H1 (cell line): ENCODE measurements around the gene LTBP3. TPM values are rescaled to one million over a fixed set of nuclear protein-coding genes. Genes with fewer than 3 reads are reported as not detected.

ENCODE experiments used
- CTCF ChIA-PET: fragments of 300-600 bp; sonication (Branson Sonifier 250); formaldehyde crosslinking; loops from one replicate; lab custom pipeline; 2021; ENCODE audit not compliant: partially characterized antibody; lab: Charles Lee
- POLR2A ChIA-PET: fragments of 300-600 bp; sonication (Branson Sonifier 250); formaldehyde crosslinking; loops from one replicate; lab custom pipeline; 2021; ENCODE audit warnings: inconsistent platforms; ENCODE audit not compliant: partially characterized antibody; lab: Charles Lee
- DNase-seq, 2 experiments: peaks; one replicate each; pipeline versions ENCODE4 v3.0.0 to v3.0.0-alpha.2; 2010 to 2022; ENCODE audit warnings: low spot score in 2 of 2, low read depth in 1 of 2, mixed read lengths in 1 of 2
- FAIRE-seq: peaks from 2 replicates; lab custom pipeline; 2011; peaks lifted over from hg19 to GRCh38; lab: Jason Lieb, UNC
- H2AFZ ChIP-seq: 2 replicates; pipeline ENCODE4 v1.8.1; 2012; ENCODE audit warnings: low read length, inconsistent platforms
- H2AK5ac ChIP-seq: 2 replicates; pipeline ENCODE4 v1.6.1; 2013; ENCODE audit warnings: low read depth, low read length
- H2BK120ac ChIP-seq: replicated peaks from 2 replicates; pipeline ENCODE3; 2013; ENCODE audit warnings: low read depth, low read length, inconsistent platforms
- H2BK12ac ChIP-seq: 2 replicates; pipeline ENCODE4 v1.6.1; 2013; ENCODE audit warnings: low read depth, low read length
- H2BK15ac ChIP-seq: 2 replicates; pipeline ENCODE4 v1.6.1; 2013; ENCODE audit warnings: low read length
- H2BK20ac ChIP-seq: 2 replicates; pipeline ENCODE4 v1.6.1; 2013; ENCODE audit warnings: low read length
- H2BK5ac ChIP-seq: 2 replicates; pipeline ENCODE4 v1.6.1; 2013; ENCODE audit warnings: low read depth, low read length
- H3K14ac ChIP-seq: 2 replicates; pipeline ENCODE4 v1.6.1; 2013; ENCODE audit warnings: inconsistent platforms; ENCODE audit not compliant: insufficient read length
- H3K18ac ChIP-seq: 2 replicates; pipeline ENCODE4 v1.6.1; 2013; ENCODE audit warnings: low read length; ENCODE audit errors: extremely low read depth
- H3K23ac ChIP-seq: 2 replicates; pipeline ENCODE4 v1.6.1; 2013; ENCODE audit warnings: inconsistent platforms; ENCODE audit not compliant: insufficient read length
- H3K23me2 ChIP-seq: 2 replicates; pipeline ENCODE4 v1.6.1; 2013; ENCODE audit warnings: low read depth, low read length
- H3K27ac ChIP-seq: 2 replicates; pipeline ENCODE4 v1.6.1; 2011; ENCODE audit warnings: low read depth, low read length, inconsistent platforms
- H3K27me3 ChIP-seq, 4 experiments: replicated peaks in 1 of 4; 1 replicate in 1 of 4; 2 replicates in 3 of 4; pipeline versions ENCODE4 v1.6.1 to v1.8.1; 2011 to 2013; ENCODE audit warnings: low read length in 3 of 4, mild to moderate bottlenecking in 3 of 4, inconsistent platforms in 2 of 4, mixed read lengths in 2 of 4, moderate library complexity in 1 of 4; ENCODE audit not compliant: control insufficient read depth in 3 of 4, insufficient read depth in 3 of 4; ENCODE audit errors: extremely low read depth in 1 of 4
- H3K36me3 ChIP-seq, 4 experiments: 2 replicates each; pipeline versions ENCODE4 v1.6.1 to v1.8.1; 2011 to 2013; ENCODE audit warnings: mild to moderate bottlenecking in 4 of 4, low read length in 3 of 4, moderate library complexity in 2 of 4, control low read depth in 1 of 4, inconsistent platforms in 1 of 4; ENCODE audit not compliant: insufficient read depth in 4 of 4, control insufficient read depth in 2 of 4
- H3K4ac ChIP-seq: replicated peaks from 2 replicates; pipeline ENCODE3; 2013; ENCODE audit warnings: low read length, low read depth, mixed read lengths, inconsistent platforms; ENCODE audit not compliant: insufficient read length
- H3K4me1 ChIP-seq, 4 experiments: replicated peaks in 1 of 4; 1 replicate in 1 of 4; 2 replicates in 3 of 4; pipeline versions ENCODE4 v1.6.1 to v1.8.1; 2011 to 2013; ENCODE audit warnings: low read length in 3 of 4, inconsistent platforms in 2 of 4, mixed read lengths in 1 of 4; ENCODE audit not compliant: insufficient read depth in 4 of 4, control insufficient read depth in 3 of 4
- H3K4me2 ChIP-seq, 2 experiments: 2 replicates each; pipeline versions ENCODE4 v1.6.1 to v1.8.1; 2011 to 2013; ENCODE audit warnings: low read depth in 2 of 2, low read length in 2 of 2, control low read depth in 1 of 2, inconsistent platforms in 1 of 2, mild to moderate bottlenecking in 1 of 2; ENCODE audit not compliant: insufficient read depth in 1 of 2
- H3K4me3 ChIP-seq, 4 experiments: fragments of 200-600, 300-600 bp in 1 of 4; sonication (generic), shearing (Covaris generic), sonication (Bioruptor Twin) in 1 of 4; 2 replicates each; pipeline versions ENCODE4 v1.5.1 to v1.8.1; 2011 to 2016; ENCODE audit warnings: low read length in 4 of 4, low read depth in 3 of 4, control low read depth in 2 of 4, inconsistent platforms in 2 of 4, mild to moderate bottlenecking in 2 of 4, mixed read lengths in 1 of 4, moderate library complexity in 1 of 4; ENCODE audit not compliant: insufficient read depth in 2 of 4; ENCODE audit errors: extremely low read depth in 1 of 4
- H3K56ac ChIP-seq: replicated peaks from 2 replicates; pipeline ENCODE3; 2013; ENCODE audit warnings: low read depth, mild to moderate bottlenecking, mixed read lengths, low read length, inconsistent platforms; ENCODE audit not compliant: insufficient read length
- H3K79me1 ChIP-seq: 2 replicates; pipeline ENCODE4 v1.6.1; 2013; ENCODE audit warnings: low read depth, low read length, control low read depth
- H3K79me2 ChIP-seq, 2 experiments: 2 replicates each; pipeline versions ENCODE4 v1.6.1 to v1.8.1; 2012 to 2013; ENCODE audit warnings: low read length in 2 of 2, mild to moderate bottlenecking in 2 of 2, inconsistent platforms in 1 of 2; ENCODE audit not compliant: insufficient read depth in 2 of 2, control insufficient read depth in 1 of 2
- H3K9ac ChIP-seq, 4 experiments: replicated peaks in 1 of 4; 1 replicate in 1 of 4; 2 replicates in 3 of 4; pipeline versions ENCODE4 v1.6.1 to v1.8.1; 2011 to 2013; ENCODE audit warnings: low read depth in 3 of 4, low read length in 3 of 4, control low read depth in 2 of 4, mild to moderate bottlenecking in 2 of 4, moderate library complexity in 2 of 4, inconsistent platforms in 1 of 4; ENCODE audit errors: extremely low read depth in 1 of 4
- H3K9me3 ChIP-seq, 2 experiments: 2 replicates each; pipeline versions ENCODE4 v1.6.1 to v1.8.1; 2012 to 2013; ENCODE audit warnings: mild to moderate bottlenecking in 2 of 2, moderate library complexity in 2 of 2, control low read depth in 1 of 2, inconsistent platforms in 1 of 2, low read depth in 1 of 2, low read length in 1 of 2, mixed read lengths in 1 of 2; ENCODE audit not compliant: insufficient read depth in 2 of 2
- H4K20me1 ChIP-seq, 2 experiments: replicated peaks in 1 of 2; 2 replicates each; pipeline versions ENCODE3 to v1.8.1; 2011 to 2013; ENCODE audit warnings: inconsistent platforms in 2 of 2, low read length in 2 of 2, mild to moderate bottlenecking in 1 of 2; ENCODE audit not compliant: insufficient read depth in 2 of 2, control insufficient read depth in 1 of 2
- H4K5ac ChIP-seq: 2 replicates; pipeline ENCODE4 v1.6.1; 2013; ENCODE audit warnings: low read length, low read depth, mixed read lengths, inconsistent platforms; ENCODE audit not compliant: insufficient read length
- H4K8ac ChIP-seq: 2 replicates; pipeline ENCODE4 v1.8.0; 2013; ENCODE audit warnings: mild to moderate bottlenecking, moderate library complexity, low read length, inconsistent platforms; ENCODE audit not compliant: insufficient read depth; ENCODE audit errors: extremely low read depth
- H4K91ac ChIP-seq: replicated peaks from 2 replicates; pipeline ENCODE3; 2013; ENCODE audit warnings: low read length, mixed read lengths, inconsistent platforms; ENCODE audit not compliant: insufficient read length
- CBX8 ChIP-seq: fragments of 300-800, 300-1000 bp; sonication (generic); IDR thresholded peaks from 2 replicates; pipeline ENCODE4 v1.7.1; 2016; ENCODE audit warnings: low read depth, low read length, borderline replicate concordance
- WGBS, 2 experiments: shearing (Covaris generic) in 1 of 2; methylation state at CpG; one replicate each; pipeline versions ENCODE4 v1.1.6 to v1.1.7; 2013 to 2015; ENCODE audit warnings: low lambda C conversion rate in 2 of 2, mixed read lengths in 2 of 2, inconsistent platforms in 1 of 2, low coverage in 1 of 2, missing lambda C conversion rate in 1 of 2; ENCODE audit not compliant: insufficient replicate concordance in 2 of 2, insufficient coverage in 1 of 2, insufficient read length in 1 of 2; ENCODE audit errors: extremely low coverage in 1 of 2, missing lambda C conversion rate in 1 of 2; 5-methylcytosine and 5-hydroxymethylcytosine counted together
- polyA plus RNA-seq, 7 experiments: library from polyadenylated mRNA; depleted of rRNA in 3 of 7; stranded (reverse) in 5 of 7; unstranded in 2 of 7; fragments of >200 nt in 5 of 7; fragments of 200-250 nt in 2 of 7; gene quantifications; 1 replicate in 5 of 7; 2 replicates in 1 of 7; 4 replicates in 1 of 7; pipeline versions ENCODE4 v1.2.1 to v1.2.3, GENCODE V29; 2011 to 2013; ENCODE audit warnings: missing spikeins in 2 of 7, mixed read lengths in 2 of 7
- total RNA-seq: library from RNA; stranded (reverse); fragmentation: NEBNext Ultra II Directional; extraction: Animal tissue kit (Norgen Biotek cat#: 25700); gene quantifications from 2 replicates; pipeline ENCODE4 v1.2.1, GENCODE V29; 2021

The LTBP3 gene
- total and polyA plus RNA-seq, 2 of the 8 experiments (the other 6 are each of a cell fraction or from before 2014, with no cell fraction given), result 12.8 to 17.8 TPM

GRCh38 chr11:65562020-65562419 lies 3.9 kb upstream of the LTBP3 start:
- no peak overlapping the region for H2BK120ac ChIP-seq
- no peak overlapping the region for H2BK20ac ChIP-seq
- H3K27me3 ChIP-seq, result peaks cover 0 to 16% (median 13%) of the 10 kb centered on the region in 4 experiments; a peak in 5 of 7 replicates
- H2BK5ac ChIP-seq, result no peak overlapping the region
- no peak overlapping the region for H3K4me3 ChIP-seq
- H2AK5ac ChIP-seq, result no peak overlapping the region
- H3K56ac ChIP-seq, result no peak overlapping the region
- H3K4me1 ChIP-seq, result peaks cover 0 to 29% (median 23%) of the 10 kb centered on the region in 4 experiments; a peak in 6 of 7 replicates
- no peaks in the 10 kb centered on the region for H4K20me1 ChIP-seq
- no peaks in the 10 kb centered on the region; the same call in 1 of the 2 replicates for H3K79me1 ChIP-seq
- H3K23me2 ChIP-seq, result peaks cover 4% of the 10 kb centered on the region; the same call in 1 of the 2 replicates
- no peak for TF ChIP-seq CBX8
- FAIRE-seq, result no peak
- H2BK12ac ChIP-seq, result no peak overlapping the region
- H3K4ac ChIP-seq, result no peak overlapping the region
- H3K9me3 ChIP-seq, result no peaks in the 10 kb centered on the region
- no peak overlapping the region for H3K27ac ChIP-seq
- no peak overlapping the region for H3K23ac ChIP-seq
- no peaks in the 10 kb centered on the region for H3K36me3 ChIP-seq
- no peak overlapping the region for H4K8ac ChIP-seq
- no peak overlapping the region for H3K18ac ChIP-seq
- H3K14ac ChIP-seq, result no peak overlapping the region
- no peak overlapping the region for H3K4me2 ChIP-seq
- no peak overlapping the region for H2BK15ac ChIP-seq
- no peak for DNase-seq
- H3K79me2 ChIP-seq, result no peaks in the 10 kb centered on the region
- H4K91ac ChIP-seq, result no peak overlapping the region
- no peak overlapping the region for H3K9ac ChIP-seq
- no peak overlapping the region for H4K5ac ChIP-seq
- ChIA-PET CTCF (interaction anchor here (1.0 to 16.3 kb wide), 8 partner anchors 10 to 450 kb away, joined by 3 to 284 read pairs (median 18); partner anchors contain the start of genes FAM89B, TM7SF2 and ZNRD2), POLR2A (interaction anchor here (1.0 to 4.2 kb wide), 7 partner anchors 11 to 63 kb away, joined by 3 to 29 read pairs (median 3); partner anchors contain the start of genes FAM89B, MALAT1 and SCYL1)
- no peak overlapping the region for H2AFZ ChIP-seq
- WGBS, 2 experiments, result 89% methylated on average over 7 of the region's 7 CpGs; no CpG with 5 or more reads in 1 of the 2 experiments
